Fibroblast of the conjunctiva (primary cell): Measurements from ENCODE around the gene RNFT2.
A peak's percentile ranks its signal among the peaks of the same experiment; 100 is the strongest.

Experiments
- DNase-seq: peaks from one replicate; pipeline ENCODE4 v3.0.0-alpha.2; 2010; ENCODE audit warnings: low read depth

RNFT2 gene, protein sequence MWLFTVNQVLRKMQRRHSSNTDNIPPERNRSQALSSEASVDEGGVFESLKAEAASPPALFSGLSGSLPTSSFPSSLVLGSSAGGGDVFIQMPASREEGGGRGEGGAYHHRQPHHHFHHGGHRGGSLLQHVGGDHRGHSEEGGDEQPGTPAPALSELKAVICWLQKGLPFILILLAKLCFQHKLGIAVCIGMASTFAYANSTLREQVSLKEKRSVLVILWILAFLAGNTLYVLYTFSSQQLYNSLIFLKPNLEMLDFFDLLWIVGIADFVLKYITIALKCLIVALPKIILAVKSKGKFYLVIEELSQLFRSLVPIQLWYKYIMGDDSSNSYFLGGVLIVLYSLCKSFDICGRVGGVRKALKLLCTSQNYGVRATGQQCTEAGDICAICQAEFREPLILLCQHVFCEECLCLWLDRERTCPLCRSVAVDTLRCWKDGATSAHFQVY

DNA sequence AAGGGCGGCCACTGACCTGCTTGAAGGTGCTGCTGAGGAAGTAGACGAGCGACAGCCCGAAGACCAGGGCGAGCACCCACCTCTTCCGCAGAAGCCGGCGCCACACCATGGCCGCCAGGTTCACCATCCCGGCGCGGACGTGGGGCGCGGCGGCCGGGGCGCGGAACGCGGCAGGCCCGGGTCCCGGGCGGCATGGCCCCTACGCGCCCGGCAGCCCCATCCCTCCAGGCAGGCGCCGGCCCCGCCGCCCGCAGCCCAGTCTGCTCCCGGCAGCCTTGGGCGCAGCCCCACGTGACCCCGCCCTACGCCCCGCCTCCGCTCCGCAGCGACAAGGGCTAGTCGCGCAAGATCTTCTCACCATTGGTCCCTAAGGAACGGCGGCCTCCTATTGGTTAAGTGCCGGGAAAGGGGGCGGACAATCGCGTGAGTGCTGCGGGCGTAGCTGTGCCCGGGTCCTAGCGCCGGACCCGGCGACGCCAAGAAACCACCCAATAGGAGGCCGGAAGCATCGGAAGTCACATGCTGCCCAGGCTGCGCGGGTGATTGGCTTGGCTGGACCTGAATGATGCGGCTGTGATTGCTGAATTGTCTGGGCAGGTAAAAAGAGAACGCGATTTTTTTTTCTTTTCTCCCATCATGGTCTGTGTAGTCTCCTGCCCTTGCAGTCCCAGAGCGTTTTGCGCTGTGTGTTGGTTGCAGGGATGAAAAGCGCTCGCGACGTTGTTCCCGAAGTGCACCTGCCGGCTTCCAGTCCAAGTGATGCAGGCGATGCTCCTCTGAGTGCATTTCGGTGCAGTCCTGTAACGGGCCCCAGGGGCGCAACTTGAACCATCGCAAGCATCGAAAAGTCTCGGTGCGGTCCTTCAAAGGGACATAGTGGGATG is at the start of gene RNFT2, which contains the start of gene SPRING1:
TSS of gene RNFT2 (plus strand) at position 542 of the 884 bp plus-strand sequence. CDS start 2,183 bp downstream, outside the sequence.
TSS of gene SPRING1 (minus strand) at position 296 of the 884 bp plus-strand sequence. CDS start at position 127, 169 bp downstream.
- DNase-seq, result peak; percentile 99

DNA sequence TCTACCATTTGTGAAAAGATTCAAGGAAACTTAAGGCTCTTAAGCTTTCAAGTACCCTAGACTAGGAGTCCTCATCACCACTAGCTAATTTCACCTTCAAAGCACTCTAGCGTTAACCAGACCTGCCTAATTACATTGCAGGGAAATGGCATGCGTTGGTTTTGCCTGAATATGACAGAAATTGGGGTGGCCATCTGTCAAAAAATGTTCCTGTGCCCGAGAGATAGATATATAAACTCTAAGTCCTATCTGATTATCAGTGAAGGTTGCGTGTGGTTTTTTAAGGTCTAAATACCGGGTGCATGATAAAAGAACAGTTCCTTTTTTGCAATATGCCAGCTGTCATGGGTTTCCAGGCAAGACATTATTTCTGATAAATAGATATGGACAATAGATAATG is 48.6 kb upstream of the RNFT2 start:
- no peak for DNase-seq

DNA sequence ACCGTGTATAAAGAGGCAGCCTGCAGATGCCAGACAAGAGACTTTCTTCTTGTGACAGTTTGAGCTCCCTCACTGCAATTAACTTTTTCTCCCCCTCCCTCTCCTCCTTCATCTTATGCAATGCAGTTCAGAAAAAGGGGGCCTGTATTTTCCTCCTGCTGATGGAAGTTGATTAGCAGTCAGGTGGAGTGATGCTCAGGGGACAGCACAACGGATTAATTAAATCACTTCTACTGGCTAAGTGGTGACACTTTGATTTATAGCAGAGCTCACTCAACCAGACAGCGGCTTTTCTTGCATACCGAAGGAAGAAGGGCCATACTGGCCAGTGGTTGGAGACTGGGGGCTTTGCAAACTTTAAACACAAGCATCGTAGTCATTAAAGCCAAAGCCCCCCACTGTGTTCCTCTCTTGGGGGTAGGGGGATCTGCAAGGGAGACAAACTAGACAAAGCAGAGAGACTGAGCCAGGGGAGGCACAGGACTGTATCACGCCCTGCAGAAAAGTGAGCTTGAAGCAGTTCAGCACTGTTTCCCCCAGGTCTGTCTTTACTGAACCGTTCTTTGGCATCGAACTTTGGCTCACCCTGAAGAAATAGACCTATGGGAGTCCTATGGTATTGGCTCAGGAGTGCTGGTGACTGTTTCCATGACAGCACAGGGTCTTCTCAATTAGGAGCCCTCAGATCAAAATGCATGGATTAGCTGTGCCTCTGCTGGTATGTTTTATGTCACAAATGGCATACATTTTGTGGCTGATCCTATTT is 48.0 kb upstream of the RNFT2 start:
- DNase-seq, result no peak

DNA sequence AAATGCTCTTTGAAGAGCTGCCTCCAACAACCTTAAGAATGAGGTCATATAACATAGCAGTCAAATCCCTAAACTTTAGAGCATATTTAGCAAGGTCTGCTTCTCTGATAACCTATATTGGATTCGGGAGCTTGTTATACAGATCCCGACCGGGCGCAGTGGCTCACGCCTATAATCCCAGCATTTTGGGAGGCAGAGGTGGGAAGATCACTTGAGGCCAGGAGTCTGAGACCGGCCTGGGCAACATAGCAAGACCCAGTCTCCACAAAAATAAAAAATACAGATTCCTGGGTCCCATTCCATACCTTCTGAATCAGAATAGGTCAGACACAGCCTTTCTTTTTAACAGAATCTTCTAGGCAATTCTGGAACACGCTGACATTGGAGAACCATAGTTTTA is 46.9 kb upstream of the RNFT2 start:
- no peak for DNase-seq

DNA sequence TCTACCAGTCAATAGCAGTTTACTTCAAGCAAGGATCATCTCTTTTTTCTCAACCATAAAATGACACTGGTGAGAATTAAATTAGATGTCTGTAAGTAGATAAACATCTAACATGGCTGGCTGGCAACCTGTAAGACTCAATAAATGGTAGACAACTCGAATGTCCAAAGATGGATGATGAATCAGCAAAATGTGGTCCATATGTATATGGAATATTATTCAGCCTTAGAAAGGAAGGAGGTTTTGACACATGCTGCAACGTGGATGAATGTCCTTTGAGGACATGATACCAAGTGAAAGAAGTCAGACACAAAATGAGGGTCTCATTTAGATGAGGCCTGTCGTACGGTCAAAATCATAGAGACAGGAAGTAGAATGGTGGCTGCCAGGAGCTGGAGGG is 46.5 kb upstream of the RNFT2 start:
- no peak for DNase-seq

DNA sequence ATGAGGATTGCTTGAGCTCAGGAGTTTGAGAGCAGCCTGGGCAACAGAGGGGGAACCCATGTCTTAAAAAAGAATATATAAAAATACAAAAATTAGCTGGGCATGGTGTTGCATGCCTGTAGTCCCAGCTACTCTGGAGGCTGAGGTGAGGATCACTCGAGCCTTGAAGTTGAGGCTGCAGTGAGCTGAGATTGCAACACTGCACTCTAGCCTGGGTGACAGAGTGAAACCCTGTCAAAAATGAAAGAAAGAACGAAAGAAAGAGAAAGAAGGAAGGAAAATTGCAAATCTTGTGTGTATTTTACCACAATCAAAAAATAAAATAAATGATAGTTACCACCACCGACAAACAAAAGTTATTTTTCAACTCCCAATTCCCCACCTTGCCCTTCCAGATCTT is 45.5 kb upstream of the RNFT2 start:
- no peak for DNase-seq

DNA sequence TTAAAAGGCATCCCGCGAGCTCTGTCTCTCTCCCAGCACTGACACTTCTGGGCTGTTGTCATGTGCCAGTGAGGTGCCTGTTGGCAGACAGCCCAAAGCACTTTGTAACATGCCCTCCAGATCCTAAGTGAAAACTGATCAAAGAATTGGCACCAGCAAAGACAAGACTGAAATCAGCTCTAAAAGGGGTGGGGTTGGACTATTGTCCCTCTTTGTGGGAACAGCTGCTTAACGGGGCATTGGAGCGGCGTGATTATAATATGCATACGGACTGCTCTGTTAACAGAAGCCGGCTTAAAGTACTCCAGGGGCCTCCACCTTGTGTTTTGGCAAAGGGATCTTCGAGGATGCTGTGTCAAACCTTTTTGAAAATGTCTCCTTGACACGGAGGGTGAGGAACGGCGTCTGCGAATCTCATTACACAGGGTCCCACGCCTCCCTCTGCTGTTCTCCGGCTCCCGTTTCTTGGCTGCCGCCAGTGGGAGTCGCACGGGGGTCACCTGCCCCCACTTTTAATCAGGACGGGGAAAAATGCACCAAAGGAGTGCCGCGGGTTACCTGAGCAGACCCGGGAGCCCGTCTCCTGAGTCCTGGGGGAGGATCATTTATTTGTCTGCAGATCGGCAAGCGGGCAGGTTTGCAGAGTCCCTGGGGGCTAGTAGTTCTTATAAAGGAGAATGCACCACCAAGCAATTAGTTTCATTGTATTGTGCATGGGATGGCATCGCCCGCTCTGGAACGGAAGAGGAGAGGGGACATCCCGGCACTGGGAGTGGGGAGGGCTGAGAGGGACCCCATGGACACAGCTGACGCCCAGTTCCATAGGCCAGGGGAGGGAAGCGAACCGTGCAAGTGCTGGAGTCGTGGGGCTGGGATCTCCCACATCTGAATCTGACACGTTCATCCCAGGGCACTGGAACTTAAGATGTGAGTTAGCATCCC is 44.6 kb upstream of the RNFT2 start:
- DNase-seq, result no peak

DNA sequence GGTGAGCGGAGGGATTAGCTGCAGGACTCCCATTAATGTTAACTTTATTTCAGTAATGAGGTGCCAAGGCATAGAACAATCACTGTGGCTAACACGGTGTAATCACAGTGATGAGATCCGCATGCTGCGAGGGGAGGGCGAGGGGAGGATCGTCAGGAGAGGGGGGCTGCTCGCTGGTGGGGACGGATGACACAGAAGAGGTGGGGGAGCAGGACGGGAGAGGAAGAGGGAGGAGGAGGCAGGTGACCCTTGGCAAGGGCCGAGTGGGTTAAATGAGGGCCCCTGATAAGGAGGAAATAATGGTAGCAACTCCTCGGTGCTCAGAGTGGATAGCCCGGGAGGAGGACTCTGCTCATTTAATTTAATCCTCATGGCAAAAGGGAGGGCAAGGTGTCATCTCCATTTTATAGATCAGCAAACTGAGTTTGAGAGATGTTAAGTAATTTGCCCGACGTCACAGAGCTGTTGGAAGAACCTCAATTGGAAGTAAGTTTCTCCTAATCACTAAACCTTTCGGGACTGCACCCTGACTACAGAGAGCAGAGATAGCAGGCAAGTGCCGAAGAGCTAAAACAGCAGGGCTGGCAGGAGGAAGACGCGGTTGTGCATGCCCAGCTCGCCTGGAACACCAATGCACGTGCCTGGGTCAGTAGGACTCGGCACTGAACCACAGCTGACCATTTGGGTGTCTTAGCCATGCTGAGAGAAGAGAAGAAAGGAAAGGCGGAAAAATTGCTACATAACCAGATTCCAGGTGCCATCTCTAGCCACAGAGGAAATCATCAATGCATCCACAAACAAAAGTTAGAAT is 43.3 kb upstream of the RNFT2 start:
- no peak for DNase-seq

DNA sequence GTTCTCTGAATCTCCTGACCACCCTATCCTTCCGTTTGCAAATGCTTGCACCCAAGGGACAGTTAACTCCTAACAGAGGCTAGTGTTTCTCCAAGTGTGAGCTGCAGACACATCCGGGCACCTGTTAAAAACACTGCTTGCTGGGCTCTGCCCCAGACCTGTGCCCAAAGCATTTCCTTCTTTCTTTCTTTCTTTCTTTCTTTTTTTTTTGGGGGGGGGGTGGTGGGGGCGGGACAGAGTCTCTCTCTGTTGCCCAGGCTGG is 42.7 kb upstream of the RNFT2 start:
- no peak for DNase-seq

DNA sequence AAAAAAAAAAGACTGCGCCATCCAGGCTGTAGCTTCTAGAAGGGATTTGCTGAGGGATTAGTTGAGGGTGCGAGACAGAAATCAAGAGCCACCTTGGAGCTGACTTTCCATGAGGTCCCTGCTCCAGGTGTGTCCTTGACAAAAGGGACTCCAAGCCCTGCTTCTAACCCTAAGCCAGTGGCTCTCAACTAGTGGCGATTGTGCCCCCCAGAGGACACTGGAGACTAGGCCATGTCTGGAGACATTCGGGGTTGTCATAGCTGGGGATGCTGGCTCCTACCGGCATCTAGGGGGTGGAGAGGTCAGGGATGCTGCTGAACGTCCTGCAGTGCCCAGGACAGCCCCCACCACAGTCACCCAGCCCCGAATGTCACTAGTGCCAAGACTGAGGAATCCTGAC is 40.8 kb upstream of the RNFT2 start:
- no peak for DNase-seq

DNA sequence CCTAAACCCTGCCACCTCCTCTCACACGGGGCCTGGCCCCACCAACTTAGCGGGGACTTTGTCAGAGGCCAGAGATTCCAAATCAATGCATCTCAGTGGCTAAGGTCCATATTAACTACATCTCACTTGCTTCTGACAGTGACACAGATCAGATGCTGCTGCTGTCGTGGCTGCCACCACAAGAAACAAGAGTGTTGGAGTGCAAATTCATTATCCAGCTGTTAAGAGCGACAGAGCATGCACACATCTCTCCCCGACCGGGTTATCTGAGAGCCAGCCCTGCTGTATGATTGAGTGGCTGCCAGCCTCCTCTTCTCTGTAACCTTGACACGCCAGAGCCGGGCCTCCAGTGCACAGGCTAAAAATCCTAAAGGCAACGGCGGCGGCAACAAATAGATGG is 40.4 kb upstream of the RNFT2 start:
- no peak for DNase-seq

DNA sequence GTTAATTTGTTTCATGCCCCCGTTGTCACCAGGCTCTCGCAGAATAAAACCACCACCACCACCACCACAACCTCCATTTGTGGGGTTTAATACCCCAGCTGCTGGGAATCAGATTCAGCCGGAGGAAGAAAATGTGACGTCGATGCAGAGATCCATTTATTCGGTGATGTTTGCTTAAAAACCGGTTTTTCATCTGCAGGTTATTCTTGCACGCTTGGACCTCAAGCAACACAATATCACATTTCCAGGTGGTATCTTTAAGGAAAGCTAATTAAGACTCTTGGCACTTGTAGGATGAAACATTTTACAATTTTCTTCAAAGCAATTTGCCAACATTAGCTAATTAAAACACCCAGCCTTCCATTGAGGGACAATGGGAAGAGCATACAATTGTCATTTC is 40.0 kb upstream of the RNFT2 start:
- DNase-seq, result no peak

DNA sequence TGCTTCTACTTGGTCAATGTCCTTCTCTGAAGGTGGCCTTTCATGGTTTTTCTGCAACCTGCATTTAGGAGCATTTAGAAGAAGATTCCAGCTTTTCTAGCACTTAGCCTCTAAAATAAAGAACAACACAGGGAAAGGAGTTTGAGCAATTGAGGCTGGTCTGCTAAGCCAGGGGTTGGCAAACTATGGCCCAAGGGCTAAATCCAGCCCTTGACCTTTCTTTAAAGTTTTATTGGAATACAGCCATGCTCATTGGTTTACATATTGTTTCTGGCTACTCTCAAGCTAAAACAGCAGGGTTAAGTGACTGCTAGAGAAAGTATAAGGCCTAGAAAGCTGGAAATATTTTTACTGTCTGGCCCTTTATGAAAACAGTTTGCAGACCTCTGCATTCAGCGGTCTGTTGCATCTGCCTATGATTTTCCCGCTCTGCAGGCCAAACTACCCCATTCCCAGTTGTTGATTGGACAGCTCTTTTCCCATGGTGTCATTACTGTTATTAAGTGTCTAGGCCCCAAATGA is 39.5 kb upstream of the RNFT2 start:
- DNase-seq, result no peak

DNA sequence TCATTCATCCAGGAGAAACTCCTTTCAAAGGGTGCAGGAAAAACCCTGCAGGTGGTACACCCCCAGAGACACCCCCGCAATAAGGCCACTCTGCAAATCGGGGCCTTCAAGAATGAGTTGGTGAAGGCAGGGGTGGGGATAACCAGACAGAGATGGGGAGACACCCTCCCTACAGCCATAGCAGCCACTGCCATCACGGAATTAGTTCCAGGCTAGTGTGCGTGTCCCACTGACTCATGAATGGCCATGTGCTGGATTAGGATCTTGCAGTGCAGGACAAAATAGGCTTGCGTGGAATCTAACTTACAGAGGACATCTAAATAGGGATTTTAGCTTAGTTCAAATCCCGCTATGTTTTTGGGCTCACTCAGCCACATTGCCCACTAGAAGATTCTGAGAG is 38.0 kb upstream of the RNFT2 start:
- no peak for DNase-seq

DNA sequence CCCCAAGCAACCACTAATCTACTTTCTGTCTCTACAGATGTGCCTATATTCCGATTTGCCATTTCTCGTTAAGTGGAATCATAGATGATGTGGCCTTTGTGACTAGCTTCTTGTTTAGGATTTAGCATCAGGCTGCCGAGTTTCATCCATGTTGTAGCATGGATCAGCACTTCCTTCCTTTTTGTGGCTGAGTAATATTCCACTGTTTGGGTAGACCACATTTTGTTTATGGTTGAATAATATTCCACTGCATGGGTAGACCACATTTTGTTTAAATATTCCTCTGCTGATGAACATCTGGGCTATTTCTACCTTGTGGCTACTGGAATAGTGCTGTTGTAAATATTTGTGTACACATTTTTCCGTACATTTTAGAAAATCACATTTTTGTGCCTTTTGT is 36.7 kb upstream of the RNFT2 start:
- DNase-seq, result no peak

DNA sequence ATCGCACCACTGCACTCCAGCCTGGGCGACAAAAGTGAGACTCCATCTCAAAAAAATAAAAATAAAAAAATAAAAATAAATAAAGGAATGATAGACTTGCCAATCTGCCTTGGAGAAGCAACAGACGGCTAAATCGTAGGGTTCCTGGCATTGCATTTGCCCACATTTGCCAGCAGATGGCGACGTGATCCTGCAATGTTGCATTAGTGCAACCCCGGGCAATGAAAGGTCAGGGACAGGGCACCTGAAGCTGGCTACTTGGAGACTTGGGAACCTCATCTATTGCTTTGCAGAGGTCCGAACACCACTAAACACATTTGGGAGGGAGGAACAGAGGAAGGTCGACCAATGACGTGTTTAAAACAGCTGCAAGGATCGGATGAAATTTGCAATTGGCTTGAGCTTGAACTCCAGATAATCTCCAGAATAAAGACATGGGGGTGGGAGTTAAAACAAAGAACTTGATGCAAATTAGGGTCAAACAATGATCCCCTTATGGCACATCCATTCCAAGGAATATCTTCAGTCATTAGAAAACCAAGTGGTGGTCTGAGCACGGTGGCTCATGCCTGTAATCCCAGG is 34.8 kb upstream of the RNFT2 start:
- DNase-seq, result peak; percentile 59

DNA sequence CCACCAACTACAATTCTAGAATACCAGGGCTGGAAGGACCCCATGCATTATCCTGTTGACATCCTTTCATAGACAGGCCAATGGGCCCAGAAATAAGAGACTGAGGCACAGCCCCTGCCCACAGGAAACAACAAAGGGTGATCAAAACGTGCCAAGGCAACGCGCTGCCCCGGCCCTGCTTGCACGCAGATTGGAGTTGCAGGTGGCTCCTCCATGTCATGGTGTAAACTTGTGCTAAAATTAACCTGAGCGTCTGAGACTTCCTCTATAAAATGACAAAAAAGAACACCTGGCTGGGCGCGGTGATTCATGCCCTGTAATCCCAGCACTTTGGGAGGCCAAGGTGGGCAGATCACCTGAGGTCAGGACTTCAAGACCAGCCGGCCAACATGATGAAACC is 30.4 kb upstream of the RNFT2 start:
- DNase-seq, result no peak

DNA sequence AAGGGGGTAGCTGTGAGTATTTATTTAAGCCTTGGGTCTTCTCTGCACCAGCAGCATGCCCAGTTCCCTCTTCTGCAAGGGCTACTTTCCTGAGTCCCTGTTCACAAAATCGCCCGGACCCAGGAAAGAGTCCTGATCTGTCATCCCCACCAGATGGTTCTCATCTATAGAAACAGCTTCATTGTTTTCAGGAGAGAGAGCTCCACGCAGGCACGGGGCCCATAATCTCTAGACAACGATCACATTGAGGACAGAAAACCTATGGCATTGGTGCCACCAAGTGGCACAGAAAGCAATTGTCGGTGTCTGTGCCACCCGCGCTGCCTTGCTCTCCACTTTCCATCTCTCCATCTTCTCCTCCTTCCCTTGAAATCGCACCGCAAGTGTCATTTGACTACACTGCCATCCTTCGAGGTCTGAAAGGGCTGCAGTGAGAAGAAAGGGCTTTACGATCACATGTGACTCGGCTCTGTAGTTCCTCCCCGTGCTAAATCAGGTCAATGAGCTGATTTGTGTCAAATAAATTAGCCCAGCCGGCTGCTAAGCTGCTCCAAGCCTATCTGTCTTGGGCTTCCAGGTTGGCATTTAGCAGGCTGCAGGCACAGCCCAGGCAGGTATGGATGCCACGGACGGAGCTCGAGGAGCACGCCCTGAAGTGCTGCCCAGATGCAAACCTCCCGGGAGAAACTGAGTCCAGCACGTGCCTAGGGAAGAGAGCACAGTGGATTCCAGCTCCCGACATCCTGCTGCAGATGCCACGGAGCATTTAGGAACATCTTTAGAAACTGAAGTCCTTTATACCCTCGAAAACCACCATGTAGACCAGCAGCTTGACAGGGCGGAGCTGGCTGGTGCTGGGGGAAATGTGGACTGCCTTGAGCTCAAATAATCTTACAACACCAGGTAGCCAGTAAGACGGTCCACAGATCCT is 29.0 kb upstream of the RNFT2 start:
- DNase-seq, result peak; percentile 44

DNA sequence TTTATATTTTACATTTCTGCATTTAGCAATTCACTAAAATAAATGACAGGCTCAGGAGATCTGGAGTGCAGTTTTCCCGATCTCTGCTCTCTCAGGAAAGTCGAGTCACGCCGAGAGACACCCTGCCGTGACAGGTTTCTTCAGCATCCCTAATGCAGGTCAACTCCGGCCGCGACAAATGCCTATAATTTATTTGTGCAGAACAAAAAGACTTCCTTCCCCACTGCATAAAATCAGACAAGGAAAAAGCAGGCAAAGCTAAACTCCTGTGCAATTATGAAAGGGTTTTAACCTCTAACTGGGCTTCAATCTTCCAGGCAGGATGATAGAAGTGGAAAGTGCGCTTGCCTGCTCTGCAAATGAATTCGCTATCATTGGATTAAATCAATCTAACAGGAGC is 28.3 kb upstream of the RNFT2 start:
- DNase-seq, result no peak
